Uterus (tissue), 2 donors: ENCODE measurements around the gene RTL1.

Experiments
- CTCF ChIP-seq, 4 experiments: fragments of 200-600 bp in 2 of 4; fragments of 450-650 bp in 2 of 4; sonication (generic) in 2 of 4; IDR thresholded peaks; one replicate each; pipeline ENCODE4 v1.5.1; 2016 to 2019; ENCODE audit warnings: antibody characterized with exemption in 4 of 4, mild to moderate bottlenecking in 2 of 4, moderate library complexity in 1 of 4
- POLR2A ChIP-seq, 2 donors: fragments of 450-650 bp; IDR thresholded peaks; one replicate each; pipeline ENCODE4 v1.6.1; 2016; ENCODE audit warnings: antibody characterized with exemption in 2 of 2, mild to moderate bottlenecking in 1 of 2, moderate library complexity in 1 of 2

- TF ChIP-seq CTCF (IDR thresholded peaks at IDR 0.05) (no peak), POLR2A (IDR thresholded peaks at IDR 0.05) (no peak)
Measured at GRCh38 chr14:100855256-100855930, 48.1 kb downstream of the RTL1 start.
